ENCODE data around the gene WDR47. TPM values are rescaled to one million over a fixed set of nuclear protein-coding genes. Genes with fewer than 3 reads are reported as not detected.

Gene WDR47
- total and polyA plus RNA-seq, 2 of the 8 experiments (the other 6 are each of a cell fraction or from before 2014, with no cell fraction given): 1.9 to 6.7 TPM

GRCh38 chr1:108962681-108963051 is 79.2 kb downstream of the WDR47 start (continued):
- no peak for TF ChIP-seq BCL11A (IDR thresholded peaks at IDR 0.05; ENCODE audit: low read depth in 2 of 2, low read length in 2 of 2)
- TF ChIP-seq CHD7 (IDR thresholded peaks at IDR 0.05; ENCODE audit: insufficient replicate concordance, low read length): no peak
- TF ChIP-seq ATF2 (IDR thresholded peaks at IDR 0.05; ENCODE audit: low read length): no peak
- no peak for TF ChIP-seq TAF7 (optimal IDR thresholded peaks at IDR 0.05; ENCODE audit: borderline replicate concordance, low read depth, low read length)
- TF ChIP-seq SRF (IDR thresholded peaks at IDR 0.05; ENCODE audit: low read depth, low read length): no peak
- no peak for TF ChIP-seq SP2 (IDR thresholded peaks at IDR 0.05; ENCODE audit: low read length)
- no peak for TF ChIP-seq SAP30 (IDR thresholded peaks at IDR 0.05; ENCODE audit: insufficient read depth, insufficient replicate concordance, low read length)
- no peak for TF ChIP-seq TEAD4 (IDR thresholded peaks at IDR 0.05; ENCODE audit: low read depth, low read length)
